Ramos (cell line): Measurements from ENCODE around the gene GIPC3.

Experiments
- in situ Hi-C: fragments of 300-500 bp; cut with MboI; formaldehyde crosslinking; loops from one replicate; pipeline ENCODE4 v1.14.3; 2022; ENCODE audit warnings: low sequenced_read_pairs; ENCODE audit not compliant: unreplicated experiment

The GIPC3 gene

DNA sequence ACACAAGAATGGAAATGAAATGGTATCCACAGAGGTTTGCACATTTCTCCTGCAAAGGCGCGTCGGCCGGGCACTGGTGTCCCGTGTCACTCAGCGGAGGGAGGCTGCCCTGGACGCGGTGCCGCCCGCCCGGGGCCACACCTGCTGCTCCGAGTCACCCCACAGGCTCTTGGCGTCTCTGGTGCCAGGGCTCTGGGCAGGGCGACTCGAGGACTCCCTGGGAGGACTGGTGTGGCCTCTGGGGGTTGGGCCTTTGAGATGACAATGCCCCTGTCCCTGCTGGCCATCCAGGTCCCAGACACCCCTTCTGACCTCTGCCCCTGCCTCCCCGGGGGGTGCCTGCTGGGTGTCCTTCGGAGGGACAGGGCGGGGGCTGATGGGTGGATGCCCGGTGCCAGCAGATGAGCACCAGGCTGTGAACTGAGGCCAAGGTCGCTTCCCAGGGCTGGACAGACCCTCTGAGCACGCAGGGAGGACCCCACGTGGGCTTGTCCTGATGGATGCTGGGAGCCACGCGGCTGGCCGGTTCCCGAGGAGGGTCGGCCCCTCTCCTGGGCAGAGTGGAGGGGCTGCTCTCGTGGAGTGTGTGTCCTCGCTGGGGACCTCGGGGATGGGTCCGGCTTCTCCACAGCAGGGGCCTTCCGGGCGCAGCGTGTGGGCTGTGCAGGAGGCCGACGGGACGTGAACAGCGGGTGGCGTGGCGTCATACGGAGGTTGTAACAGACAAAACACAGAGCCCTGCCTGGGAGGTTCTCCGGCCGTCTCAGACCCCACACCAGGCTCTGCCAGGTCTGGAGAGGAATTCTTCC is 46.0 kb downstream of the GIPC3 start:
- in situ Hi-C loops, result no loop called here

DNA sequence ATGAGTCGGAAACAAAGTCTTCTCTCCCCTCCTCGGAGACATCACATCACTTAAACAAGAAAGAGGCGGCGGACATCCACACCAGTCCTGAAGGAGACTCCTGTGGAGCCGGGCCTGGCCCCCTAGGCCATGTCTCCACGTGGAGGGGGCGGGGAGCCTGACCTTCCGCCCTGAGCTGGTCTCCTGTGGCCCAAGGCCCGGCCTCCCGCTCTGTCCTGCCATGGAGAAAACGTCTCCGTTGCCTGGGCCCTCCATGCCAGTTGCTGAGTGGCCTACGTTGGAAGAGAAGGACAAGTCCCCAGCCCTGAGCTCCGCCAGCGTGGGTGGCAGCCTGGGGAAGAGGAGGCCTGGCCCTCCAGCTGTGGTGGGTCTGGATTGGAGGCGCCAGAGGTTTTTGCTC is 46.8 kb downstream of the GIPC3 start:
- in situ Hi-C loops, result no loop called here

DNA sequence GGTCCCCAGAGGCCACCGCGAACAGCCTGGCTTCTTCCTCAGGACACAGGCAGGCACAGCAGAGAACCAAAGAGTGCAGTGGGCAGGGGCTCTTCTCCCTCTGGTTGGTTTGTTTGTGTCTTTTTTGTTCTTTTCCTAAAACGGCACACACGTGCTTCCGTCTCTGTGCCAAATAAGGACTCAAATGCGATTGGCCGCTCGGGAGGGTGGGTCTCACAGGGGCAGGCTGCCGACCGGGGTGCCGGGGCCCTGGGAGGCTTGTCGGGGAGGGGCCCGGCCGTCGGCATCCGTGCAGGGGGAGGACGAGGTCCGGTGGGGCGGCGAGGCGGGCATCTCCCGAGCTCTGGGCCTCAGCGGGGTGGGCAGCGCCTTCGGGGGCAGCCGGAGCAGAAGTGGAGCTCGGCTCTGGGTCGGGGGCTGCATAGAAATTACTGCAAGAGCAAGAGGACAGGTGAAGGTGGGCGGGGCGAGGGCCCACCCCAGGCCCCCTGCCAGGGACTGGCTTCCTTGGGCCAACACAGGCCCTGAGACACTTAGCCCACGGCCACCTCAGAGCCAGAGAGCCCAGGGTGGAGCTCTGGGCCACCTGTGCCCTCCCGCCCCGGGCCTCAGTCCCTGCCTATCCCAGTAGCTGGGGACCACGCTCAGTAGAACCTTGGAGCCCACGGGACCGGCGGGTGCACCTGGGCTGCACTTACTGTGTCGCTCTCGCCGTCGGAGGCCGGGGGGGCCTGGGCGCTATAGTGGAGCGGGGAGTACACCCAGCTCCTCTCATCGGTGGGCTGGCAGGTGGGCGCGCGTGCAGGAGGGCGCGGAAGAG is 47.7 kb downstream of the GIPC3 start:
- in situ Hi-C loops, result no loop called here

- in situ Hi-C loops, result no loop called here
Measured at GRCh38 chr19:3633559-3633988, 48.3 kb downstream of the GIPC3 start.

DNA sequence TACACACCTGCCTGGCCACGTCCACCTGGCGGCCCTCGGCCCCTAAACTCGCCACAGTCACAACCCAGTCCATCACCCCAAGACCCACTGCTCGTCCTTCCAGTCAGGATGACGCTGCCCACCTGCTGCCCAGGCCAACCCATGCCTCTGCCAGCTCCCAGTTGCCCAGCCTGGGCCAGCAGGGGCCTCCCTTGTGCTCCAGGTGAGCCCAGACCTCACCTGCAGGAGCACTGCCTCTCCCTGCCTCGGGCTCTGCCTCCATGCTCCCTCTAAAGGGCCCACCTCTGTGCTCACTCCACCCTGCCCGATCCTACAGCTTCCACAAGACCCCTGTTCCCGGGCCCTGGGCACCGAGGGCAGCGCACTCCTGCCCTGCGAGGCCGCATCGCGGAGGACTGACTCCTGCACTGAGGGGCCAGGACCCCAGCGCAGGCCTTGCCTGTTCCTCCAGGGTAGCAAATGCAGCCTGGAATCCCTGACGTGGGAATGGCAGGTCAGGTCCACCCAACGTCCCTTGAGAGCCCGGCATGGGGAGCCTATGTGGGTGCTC is 49.3 kb downstream of the GIPC3 start:
- in situ Hi-C loops, result no loop called here

DNA sequence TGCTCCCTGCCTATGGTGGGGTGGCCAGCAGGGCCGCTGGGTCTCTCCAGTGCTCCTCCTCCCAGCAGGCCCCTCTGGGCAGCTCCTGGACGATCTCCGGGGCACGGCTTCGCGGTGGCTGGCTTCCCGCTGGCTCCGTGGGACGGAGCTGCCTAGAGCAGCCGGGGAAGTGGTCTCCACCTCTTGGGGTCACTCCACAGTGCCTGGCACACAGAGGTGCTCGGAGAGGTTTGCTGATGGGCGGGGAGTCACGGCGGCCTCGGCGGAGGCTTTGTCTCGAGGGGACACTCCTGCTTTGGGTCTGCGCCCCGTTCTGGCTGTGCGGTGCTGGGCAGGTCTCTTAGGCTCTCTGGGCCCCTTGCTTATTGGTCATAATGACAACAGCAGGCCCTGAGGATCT is 51.2 kb downstream of the GIPC3 start:
- in situ Hi-C loops, result no loop called here

DNA sequence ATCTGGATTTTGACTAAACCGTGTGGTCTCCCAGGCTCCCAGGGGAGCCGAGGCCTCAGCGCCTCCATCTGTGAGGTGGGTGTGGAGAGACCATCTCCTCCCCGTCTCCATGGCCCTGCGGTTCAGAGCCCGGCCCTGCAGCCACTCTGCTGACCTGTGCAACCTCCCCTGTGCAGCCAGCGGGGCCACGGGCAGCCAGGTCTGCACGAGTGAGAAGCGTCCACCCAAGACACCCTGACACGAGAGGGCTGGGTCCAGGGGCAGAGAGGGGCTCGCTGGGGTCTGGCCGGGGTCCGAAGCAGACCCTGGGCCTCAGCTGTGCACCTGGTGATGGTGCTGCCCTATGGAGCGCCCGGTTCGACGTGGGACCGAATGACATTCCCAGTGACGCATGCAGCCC is 51.7 kb downstream of the GIPC3 start:
- in situ Hi-C loops, result no loop called here

DNA sequence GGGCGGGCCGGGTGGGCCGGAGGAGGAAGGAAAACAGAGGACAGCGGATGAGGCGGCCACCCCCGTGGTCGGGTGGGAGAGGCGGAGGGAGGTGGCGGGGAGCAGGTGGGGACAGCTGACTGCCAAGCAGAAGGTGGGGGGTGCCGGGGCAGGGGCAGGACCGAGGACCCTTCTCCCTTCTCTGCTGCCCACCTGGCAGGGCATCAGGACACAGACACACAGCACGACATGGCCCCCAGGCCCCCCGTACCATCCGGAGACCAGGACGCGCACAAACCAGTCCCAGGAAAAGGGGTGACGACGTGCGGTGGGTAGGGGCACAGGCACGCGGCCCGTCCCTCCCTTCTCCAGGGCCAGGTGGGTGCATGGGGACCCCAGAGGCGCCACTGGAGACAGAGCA is 52.3 kb downstream of the GIPC3 start:
- in situ Hi-C loops, result no loop called here

DNA sequence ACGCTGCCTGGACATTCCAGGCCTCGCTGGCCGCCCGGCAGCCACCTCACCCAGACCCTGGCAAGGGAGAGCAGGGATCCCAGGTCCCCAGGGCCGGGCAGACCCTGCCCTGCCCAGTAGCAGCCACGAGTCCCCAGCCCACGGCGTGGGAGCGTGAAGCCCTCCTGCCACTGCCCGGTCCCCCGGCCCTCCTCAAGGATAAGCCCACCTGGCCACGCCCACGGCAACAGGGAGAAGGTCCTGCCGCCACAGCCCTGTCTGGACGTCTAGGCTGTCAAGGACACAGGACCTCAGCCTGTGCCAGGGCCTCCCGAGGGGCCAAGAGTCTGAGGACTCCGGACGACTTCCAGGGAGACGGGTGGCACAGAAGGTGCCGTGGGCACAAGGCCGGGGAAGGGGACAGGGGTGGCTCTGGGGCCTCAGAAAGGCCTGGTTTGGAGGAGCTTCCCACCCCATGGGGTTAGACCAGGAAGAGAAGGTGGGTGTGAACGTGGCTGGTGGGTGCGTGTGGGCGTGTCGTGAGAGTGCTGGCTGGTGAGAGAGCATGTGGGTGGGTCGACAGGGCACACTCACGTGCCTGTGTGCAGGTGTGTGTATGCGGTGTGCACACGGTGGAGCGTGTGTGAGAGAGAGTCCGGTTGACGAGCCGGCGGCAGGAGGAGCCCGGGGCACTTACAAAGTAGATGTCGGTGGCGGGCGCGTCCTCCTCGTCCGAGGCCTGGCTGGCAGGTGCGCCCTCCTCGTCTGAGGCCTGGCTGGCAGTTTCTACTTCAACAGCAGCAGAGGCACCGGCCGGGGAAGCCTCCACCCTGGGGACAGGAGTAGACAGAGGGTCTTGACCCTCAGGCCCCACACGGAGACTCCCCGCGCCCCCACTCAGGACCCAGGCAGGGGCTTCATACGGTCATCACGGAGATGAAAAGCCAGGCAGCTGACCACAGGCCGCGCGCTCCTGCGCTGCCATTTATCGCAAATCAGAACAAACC is 53.2 kb downstream of the GIPC3 start:
- in situ Hi-C loops, result no loop called here

DNA sequence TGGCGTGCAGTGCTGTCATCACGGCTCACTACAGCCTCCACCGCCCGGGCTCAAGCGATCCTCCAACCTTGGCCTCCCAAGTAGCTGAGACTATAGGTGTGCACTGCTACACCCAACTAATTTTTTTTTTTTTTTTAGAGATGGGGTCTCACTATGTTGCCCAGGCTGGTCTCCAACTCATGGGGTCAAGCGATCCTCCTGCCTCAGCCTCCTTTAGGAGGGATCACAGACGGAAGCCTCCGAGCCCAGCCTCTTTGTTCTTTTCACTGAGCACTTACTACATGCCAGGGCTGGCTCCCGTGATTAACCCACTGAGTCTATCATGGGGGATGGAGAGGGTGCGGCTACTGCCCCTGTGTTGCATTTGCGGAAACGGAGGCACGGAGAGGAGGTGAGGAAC is 54.2 kb downstream of the GIPC3 start:
- in situ Hi-C loops, result no loop called here

- in situ Hi-C loops, result no loop called here
Measured at GRCh38 chr19:3641515-3642269, 56.4 kb downstream of the GIPC3 start.

- in situ Hi-C loops, result no loop called here
Measured at GRCh38 chr19:3642296-3642695, 57.0 kb downstream of the GIPC3 start.
